ENCODE measurements around the gene GPRC5B.

The GPRC5B gene, protein sequence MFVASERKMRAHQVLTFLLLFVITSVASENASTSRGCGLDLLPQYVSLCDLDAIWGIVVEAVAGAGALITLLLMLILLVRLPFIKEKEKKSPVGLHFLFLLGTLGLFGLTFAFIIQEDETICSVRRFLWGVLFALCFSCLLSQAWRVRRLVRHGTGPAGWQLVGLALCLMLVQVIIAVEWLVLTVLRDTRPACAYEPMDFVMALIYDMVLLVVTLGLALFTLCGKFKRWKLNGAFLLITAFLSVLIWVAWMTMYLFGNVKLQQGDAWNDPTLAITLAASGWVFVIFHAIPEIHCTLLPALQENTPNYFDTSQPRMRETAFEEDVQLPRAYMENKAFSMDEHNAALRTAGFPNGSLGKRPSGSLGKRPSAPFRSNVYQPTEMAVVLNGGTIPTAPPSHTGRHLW

DNA sequence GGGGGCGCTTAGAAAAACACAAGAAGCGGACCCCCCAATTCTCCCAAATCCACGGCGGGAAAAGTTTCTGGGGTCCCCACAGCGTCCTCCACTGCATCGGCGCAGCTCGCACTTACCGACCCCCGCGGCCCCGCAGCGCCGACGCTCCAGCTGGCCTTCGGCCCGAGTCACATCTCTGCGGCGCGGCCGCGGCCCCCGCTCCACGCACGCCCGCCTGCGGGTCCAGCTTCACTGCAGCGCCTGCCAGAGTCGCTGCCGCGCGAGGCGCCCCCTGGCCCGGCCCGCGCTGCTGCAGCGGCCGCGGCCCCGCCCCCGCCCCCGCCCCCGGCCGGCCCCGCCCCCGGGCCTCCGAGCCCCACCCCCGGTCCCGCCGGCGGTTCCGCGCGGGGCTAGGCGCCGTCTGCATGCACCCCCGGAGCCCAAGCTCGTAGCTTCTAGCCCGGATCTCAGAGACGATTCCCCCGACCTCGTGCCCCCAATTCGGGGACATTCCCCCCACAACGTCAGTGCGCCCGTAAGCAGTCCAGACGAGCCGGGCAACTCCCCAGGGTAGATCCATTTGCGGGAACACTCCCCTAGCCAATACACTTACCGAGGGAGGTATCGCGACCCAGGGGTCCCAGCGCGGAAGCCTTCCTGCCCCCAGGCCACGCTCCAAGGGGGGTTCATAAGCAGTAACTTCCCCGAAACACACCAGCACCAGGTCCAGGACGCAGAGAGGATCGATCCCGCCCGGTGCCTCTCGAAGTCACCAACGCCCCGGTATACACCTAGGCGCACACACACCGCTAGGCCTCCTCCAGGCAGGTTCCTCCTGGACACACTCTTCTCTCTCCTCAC, at the start of gene GPRC5B:
GPRC5B (minus strand) TSS at position 238 of the 840 bp plus-strand sequence. CDS start 12,003 bp downstream, outside the sequence.
- Histone ChIP-seq H3K9ac (ENCODE audit: low read length in 5 of 5) (peak within 1 kb of the TSS; percentile 16 to 71 (median 49)), H3K27me3 (ENCODE audit: control insufficient read depth in 5 of 5, insufficient read depth in 4 of 5, low read length in 5 of 5) (peaks cover 0 to 19% (median 3%) of the 10 kb centered on the region in 5 donors), H3K9me3 (ENCODE audit: control insufficient read depth in 5 of 5, low read length in 5 of 5) (no peaks in the 10 kb centered on the region), H3K4me1 (ENCODE audit: control insufficient read depth in 5 of 5, insufficient read depth in 5 of 5, low read length in 5 of 5) (peaks cover 2 to 48% (median 45%) of the 10 kb centered on the region in 5 donors), H3K4me3 (ENCODE audit: low read depth in 1 of 5, low read length in 5 of 5) (peak within 1 kb of the TSS; percentile 71 to 83 (median 81)), H3K27ac (ENCODE audit: low read depth, low read length) (peak within 1 kb of the TSS; percentile 75), H3K36me3 (ENCODE audit: control insufficient read depth in 5 of 5, insufficient read depth in 5 of 5, low read length in 5 of 5) (peaks cover 0 to under 1% (median 0%) of the 10 kb centered on the region in 5 donors)

DNA sequence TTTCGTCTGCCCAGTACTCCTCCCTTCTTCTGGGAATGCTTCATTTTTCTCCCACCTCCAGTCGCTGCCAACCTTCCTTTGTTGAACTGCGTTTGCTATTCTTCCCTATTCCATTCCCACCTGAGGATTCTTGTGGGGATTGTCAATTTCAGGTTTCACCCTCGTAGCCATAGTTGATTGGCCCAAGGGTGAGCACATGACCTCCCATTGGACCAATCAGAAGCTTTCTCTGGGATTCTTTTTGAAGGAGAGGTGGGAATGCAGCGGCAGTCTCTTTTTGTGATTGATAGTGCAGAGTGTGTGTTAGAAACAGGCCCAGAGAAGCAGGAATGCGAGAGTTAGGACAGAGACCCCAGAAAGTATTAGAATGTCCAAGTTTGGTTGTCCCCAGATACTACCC, 49.1 kb upstream of the GPRC5B start:
- Histone ChIP-seq H3K4me1 (ENCODE audit: control insufficient read depth in 5 of 5, insufficient read depth in 5 of 5, low read length in 5 of 5) (no peaks in the 10 kb centered on the region), H3K36me3 (ENCODE audit: control insufficient read depth in 5 of 5, insufficient read depth in 5 of 5, low read length in 5 of 5) (no peaks in the 10 kb centered on the region), H3K9ac (ENCODE audit: low read length in 5 of 5) (no peak overlapping the region), H3K27me3 (ENCODE audit: control insufficient read depth in 5 of 5, insufficient read depth in 4 of 5, low read length in 5 of 5) (peaks cover 0 to 15% (median 7%) of the 10 kb centered on the region in 5 donors), H3K9me3 (ENCODE audit: control insufficient read depth in 5 of 5, low read length in 5 of 5) (peaks cover 0 to 3% (median 0%) of the 10 kb centered on the region in 5 donors), H3K27ac (ENCODE audit: low read depth, low read length) (no peak overlapping the region), H3K4me3 (ENCODE audit: low read depth in 1 of 5, low read length in 5 of 5) (no peak overlapping the region)

DNA sequence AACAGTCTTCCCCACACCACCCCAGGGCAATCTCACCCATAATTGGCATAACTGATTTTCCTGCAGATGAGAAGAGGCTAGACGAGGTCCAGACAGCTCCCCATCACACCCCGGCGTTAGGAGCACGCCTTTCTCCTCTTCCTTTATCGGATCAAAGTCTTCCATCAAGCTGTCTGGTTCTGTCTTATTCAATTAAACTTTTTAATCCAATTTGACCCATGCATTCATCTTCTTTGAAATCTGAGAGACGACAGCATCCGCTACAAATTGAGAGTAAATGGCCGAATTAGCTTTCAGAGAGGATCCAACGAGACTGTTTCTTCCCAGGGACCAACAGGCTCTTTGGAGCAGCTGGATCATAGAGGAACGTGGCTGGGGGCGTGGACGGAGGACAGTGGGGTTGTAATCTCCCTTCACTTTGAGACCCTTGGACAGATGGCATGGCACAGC, 44.4 kb upstream of the GPRC5B start:
- Histone ChIP-seq H3K36me3 (ENCODE audit: control insufficient read depth in 5 of 5, insufficient read depth in 5 of 5, low read length in 5 of 5) (no peaks in the 10 kb centered on the region), H3K4me1 (ENCODE audit: control insufficient read depth in 5 of 5, insufficient read depth in 5 of 5, low read length in 5 of 5) (no peaks in the 10 kb centered on the region), H3K9ac (ENCODE audit: low read length in 5 of 5) (no peak overlapping the region), H3K9me3 (ENCODE audit: control insufficient read depth in 5 of 5, low read length in 5 of 5) (peaks cover 0 to 8% (median 4%) of the 10 kb centered on the region in 5 donors), H3K4me3 (ENCODE audit: low read depth in 1 of 5, low read length in 5 of 5) (no peak overlapping the region), H3K27me3 (ENCODE audit: control insufficient read depth in 5 of 5, insufficient read depth in 4 of 5, low read length in 5 of 5) (peaks cover 0 to 14% (median 7%) of the 10 kb centered on the region in 5 donors), H3K27ac (ENCODE audit: low read depth, low read length) (no peak overlapping the region)

DNA sequence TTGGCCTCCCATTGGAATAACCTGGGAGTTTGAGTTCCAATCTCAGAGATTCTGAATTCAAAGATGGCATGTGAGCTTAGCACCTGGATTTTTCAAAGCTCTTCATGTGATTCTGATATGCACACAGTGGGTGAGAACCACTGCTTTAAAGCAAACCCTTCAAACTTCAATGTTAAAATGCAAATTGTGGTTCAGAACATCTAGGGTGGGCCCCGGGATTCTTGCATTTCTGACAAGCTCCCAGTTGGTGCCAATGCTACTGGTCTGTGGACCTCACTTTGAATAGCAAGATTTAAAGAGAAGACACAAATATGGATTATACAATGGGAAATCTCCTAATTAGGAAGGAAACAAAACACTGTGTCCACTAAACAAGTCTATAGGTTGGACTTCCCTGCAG, 43.8 kb upstream of the GPRC5B start:
- Histone ChIP-seq H3K27me3 (ENCODE audit: control insufficient read depth in 5 of 5, insufficient read depth in 4 of 5, low read length in 5 of 5) (peaks cover 0 to 8% (median 4%) of the 10 kb centered on the region in 5 donors), H3K36me3 (ENCODE audit: control insufficient read depth in 5 of 5, insufficient read depth in 5 of 5, low read length in 5 of 5) (no peaks in the 10 kb centered on the region), H3K9ac (ENCODE audit: low read length in 5 of 5) (no peak overlapping the region), H3K4me1 (ENCODE audit: control insufficient read depth in 5 of 5, insufficient read depth in 5 of 5, low read length in 5 of 5) (no peaks in the 10 kb centered on the region), H3K4me3 (ENCODE audit: low read depth in 1 of 5, low read length in 5 of 5) (no peak overlapping the region), H3K9me3 (ENCODE audit: control insufficient read depth in 5 of 5, low read length in 5 of 5) (peaks cover 0 to 6% (median 4%) of the 10 kb centered on the region in 5 donors), H3K27ac (ENCODE audit: low read depth, low read length) (no peak overlapping the region)

DNA sequence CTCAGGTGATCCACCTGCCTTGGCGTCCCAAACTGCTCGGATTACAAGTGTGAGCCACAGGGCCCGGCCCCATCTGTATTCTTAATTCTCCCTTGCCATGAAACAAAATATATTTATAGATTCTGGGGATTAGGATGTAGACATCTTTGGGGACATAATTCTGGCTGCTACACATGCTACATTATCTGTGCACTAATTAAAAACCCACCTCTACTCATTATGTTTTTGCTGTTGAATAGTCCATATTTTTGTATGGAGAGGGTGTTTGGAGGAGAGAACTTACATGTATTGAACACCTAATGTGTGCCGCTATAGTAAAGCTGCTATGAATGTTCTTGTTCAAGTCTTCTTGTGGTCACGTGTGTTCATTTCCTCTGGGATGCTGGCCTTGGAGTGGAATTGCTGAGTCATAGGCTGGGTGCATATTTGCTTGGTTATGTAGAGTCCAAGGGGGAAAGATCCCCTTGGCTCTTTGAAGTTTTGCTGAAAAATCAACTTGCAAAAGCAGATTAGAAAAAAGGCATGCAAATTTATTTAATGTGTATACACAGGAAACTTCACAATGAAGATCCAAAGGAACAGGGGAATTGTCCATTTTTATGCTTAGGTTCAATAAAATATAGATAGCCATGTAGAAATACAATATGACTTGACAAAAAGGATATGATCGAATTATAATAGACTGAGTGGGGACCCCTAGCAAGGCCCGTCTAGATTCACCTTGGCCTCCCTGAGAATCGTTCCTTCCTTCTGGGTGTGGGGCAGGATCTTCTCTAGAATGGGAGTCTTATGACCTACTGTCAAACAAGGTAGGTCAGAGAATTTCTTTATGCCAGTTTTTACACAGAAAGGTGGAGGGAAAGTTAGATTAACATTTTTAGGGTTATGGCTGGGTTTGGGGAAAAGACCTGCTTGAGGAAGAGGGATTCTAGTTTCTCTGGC, 42.1 kb upstream of the GPRC5B start:
- no peak overlapping the region for H3K4me3 ChIP-seq (ENCODE audit: low read depth in 1 of 5, low read length in 5 of 5)
- H3K27me3 ChIP-seq (ENCODE audit: control insufficient read depth in 5 of 5, insufficient read depth in 4 of 5, low read length in 5 of 5): peaks cover 0 to 5% (median 0%) of the 10 kb centered on the region in 5 donors
- H3K27ac ChIP-seq (ENCODE audit: low read depth, low read length): no peak overlapping the region

DNA sequence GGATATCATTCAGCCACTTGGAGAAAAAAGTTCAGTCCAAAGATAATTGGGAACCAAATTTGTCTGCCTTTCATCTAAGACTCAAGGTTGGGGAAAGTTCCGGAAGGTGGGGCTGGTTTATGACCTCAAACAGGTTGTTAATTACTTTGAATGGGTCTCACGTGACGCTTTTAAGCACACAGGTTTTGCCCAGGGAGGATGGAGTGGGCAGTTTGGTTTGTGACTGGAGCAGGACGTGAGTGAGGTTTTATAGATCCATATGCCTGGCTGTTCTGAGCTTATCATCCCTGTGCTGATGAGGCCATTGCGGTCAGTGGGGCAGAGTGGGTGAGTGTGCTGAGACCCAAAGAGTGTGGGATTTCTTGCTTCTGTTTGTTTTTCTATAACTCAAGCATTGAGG, 38.7 kb upstream of the GPRC5B start:
- no peak overlapping the region for H3K27ac ChIP-seq (ENCODE audit: low read depth, low read length)
- no peaks in the 10 kb centered on the region for H3K4me1 ChIP-seq (ENCODE audit: control insufficient read depth in 5 of 5, insufficient read depth in 5 of 5, low read length in 5 of 5)
- peaks cover 0 to 6% (median 4%) of the 10 kb centered on the region in 5 donors for H3K9me3 ChIP-seq (ENCODE audit: control insufficient read depth in 5 of 5, low read length in 5 of 5)
- no peaks in the 10 kb centered on the region for H3K36me3 ChIP-seq (ENCODE audit: control insufficient read depth in 5 of 5, insufficient read depth in 5 of 5, low read length in 5 of 5)
- H3K27me3 ChIP-seq (ENCODE audit: control insufficient read depth in 5 of 5, insufficient read depth in 4 of 5, low read length in 5 of 5): no peaks in the 10 kb centered on the region
- no peak overlapping the region for H3K4me3 ChIP-seq (ENCODE audit: low read depth in 1 of 5, low read length in 5 of 5)
- no peak overlapping the region for H3K9ac ChIP-seq (ENCODE audit: low read length in 5 of 5)

More for the DNA sequence above, 42.1 kb upstream of the GPRC5B start:
- peaks cover 0 to 6% (median 4%) of the 10 kb centered on the region in 5 donors for H3K9me3 ChIP-seq (ENCODE audit: control insufficient read depth in 5 of 5, low read length in 5 of 5)
- H3K36me3 ChIP-seq (ENCODE audit: control insufficient read depth in 5 of 5, insufficient read depth in 5 of 5, low read length in 5 of 5): no peaks in the 10 kb centered on the region
- no peak overlapping the region for H3K9ac ChIP-seq (ENCODE audit: low read length in 5 of 5)
- H3K4me1 ChIP-seq (ENCODE audit: control insufficient read depth in 5 of 5, insufficient read depth in 5 of 5, low read length in 5 of 5): no peaks in the 10 kb centered on the region

DNA sequence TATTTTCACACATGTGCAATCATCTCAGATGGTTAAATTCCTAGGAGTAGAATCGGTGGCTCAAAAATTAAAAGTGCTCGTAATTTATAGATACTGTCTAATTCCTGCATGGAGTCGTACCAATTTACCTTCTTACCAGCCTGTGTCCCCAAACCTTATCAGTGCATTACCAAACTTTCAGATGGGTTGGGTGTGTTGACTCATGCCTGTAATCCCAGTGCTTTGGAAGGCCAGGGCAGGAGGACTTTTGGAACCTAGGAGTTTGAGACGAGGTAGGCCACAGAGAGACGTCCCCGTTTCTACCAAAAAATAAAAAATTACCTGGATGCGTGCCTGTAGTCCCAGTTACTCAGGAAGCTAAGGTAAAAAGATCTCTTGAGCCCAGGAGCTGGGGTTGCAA, 34.5 kb upstream of the GPRC5B start:
- Histone ChIP-seq H3K36me3 (ENCODE audit: control insufficient read depth in 5 of 5, insufficient read depth in 5 of 5, low read length in 5 of 5) (no peaks in the 10 kb centered on the region), H3K4me3 (ENCODE audit: low read depth in 1 of 5, low read length in 5 of 5) (no peak overlapping the region), H3K9me3 (ENCODE audit: control insufficient read depth in 5 of 5, low read length in 5 of 5) (peaks cover 0 to 3% (median 0%) of the 10 kb centered on the region in 5 donors), H3K9ac (ENCODE audit: low read length in 5 of 5) (no peak overlapping the region), H3K27me3 (ENCODE audit: control insufficient read depth in 5 of 5, insufficient read depth in 4 of 5, low read length in 5 of 5) (peaks cover 0 to 4% (median 0%) of the 10 kb centered on the region in 5 donors), H3K27ac (ENCODE audit: low read depth, low read length) (no peak overlapping the region), H3K4me1 (ENCODE audit: control insufficient read depth in 5 of 5, insufficient read depth in 5 of 5, low read length in 5 of 5) (no peaks in the 10 kb centered on the region)

DNA sequence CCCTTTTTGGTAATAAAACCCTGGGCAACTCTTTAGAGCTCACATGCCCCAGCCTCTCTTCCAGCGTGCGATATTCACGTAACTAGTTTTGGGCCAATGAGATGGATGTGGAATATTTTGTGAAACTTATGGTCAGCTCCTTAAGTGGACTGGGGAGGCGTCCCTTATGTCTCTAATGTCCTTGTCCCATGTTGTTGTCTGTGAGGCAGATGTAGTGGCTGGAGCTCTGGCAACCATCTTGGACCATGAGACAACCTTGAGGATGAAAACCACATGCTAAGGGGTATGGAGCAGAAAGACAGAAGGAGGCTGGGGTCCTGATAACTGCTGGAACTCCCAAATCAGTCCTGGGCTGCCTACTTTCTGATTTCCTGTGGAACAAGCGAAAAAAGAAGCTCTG, 31.4 kb upstream of the GPRC5B start:
- peaks cover 0 to 3% (median 0%) of the 10 kb centered on the region in 5 donors for H3K9me3 ChIP-seq (ENCODE audit: control insufficient read depth in 5 of 5, low read length in 5 of 5)
- H3K27me3 ChIP-seq (ENCODE audit: control insufficient read depth in 5 of 5, insufficient read depth in 4 of 5, low read length in 5 of 5): peaks cover 0 to 4% (median 3%) of the 10 kb centered on the region in 5 donors

DNA sequence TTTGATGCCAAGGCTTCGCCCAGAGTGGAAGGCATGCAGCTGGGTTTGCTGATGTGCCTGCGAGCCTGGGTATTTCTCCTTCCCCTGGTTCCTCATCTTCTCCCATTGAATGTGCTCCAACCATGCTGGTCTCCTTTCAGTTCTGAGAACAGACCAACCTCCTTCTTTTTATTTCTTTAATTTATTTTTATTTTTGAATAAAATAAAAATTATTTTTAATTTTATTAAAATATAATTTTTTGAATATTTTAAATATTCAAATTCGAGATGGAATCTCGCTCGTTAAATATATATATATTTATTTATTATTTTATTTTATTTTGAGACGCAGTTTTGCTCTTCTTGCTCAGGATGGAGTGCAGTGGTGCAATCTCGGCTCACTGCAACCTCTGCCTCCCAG, 30.2 kb upstream of the GPRC5B start:
- Histone ChIP-seq H3K9ac (ENCODE audit: low read length in 5 of 5) (no peak overlapping the region), H3K36me3 (ENCODE audit: control insufficient read depth in 5 of 5, insufficient read depth in 5 of 5, low read length in 5 of 5) (no peaks in the 10 kb centered on the region)

More for the DNA sequence above, 31.4 kb upstream of the GPRC5B start:
- no peak overlapping the region for H3K4me3 ChIP-seq (ENCODE audit: low read depth in 1 of 5, low read length in 5 of 5)
- no peaks in the 10 kb centered on the region for H3K4me1 ChIP-seq (ENCODE audit: control insufficient read depth in 5 of 5, insufficient read depth in 5 of 5, low read length in 5 of 5)
- no peak overlapping the region for H3K9ac ChIP-seq (ENCODE audit: low read length in 5 of 5)
- no peaks in the 10 kb centered on the region for H3K36me3 ChIP-seq (ENCODE audit: control insufficient read depth in 5 of 5, insufficient read depth in 5 of 5, low read length in 5 of 5)
- H3K27ac ChIP-seq (ENCODE audit: low read depth, low read length): no peak overlapping the region

More for the DNA sequence above, 30.2 kb upstream of the GPRC5B start:
- Histone ChIP-seq H3K9me3 (ENCODE audit: control insufficient read depth in 5 of 5, low read length in 5 of 5) (peaks cover 0 to 3% (median 0%) of the 10 kb centered on the region in 5 donors), H3K4me1 (ENCODE audit: control insufficient read depth in 5 of 5, insufficient read depth in 5 of 5, low read length in 5 of 5) (no peaks in the 10 kb centered on the region), H3K27ac (ENCODE audit: low read depth, low read length) (no peak overlapping the region), H3K27me3 (ENCODE audit: control insufficient read depth in 5 of 5, insufficient read depth in 4 of 5, low read length in 5 of 5) (peaks cover 0 to 4% (median 3%) of the 10 kb centered on the region in 5 donors), H3K4me3 (ENCODE audit: low read depth in 1 of 5, low read length in 5 of 5) (no peak overlapping the region)

All from subcutaneous abdominal adipose tissue (tissue), 5 donors.